OCI-LY7 (cell line): ENCODE measurements around the gene CFAP99. TPM values are rescaled to one million over a fixed set of nuclear protein-coding genes. Genes with fewer than 3 reads are reported as not detected.

Experiments
- BruUV-seq: library from RNA; stranded (reverse); fragments of 400-500 nt; replicated peaks from 2 replicates; lab custom pipeline; 2021; lab: Mats Ljungman, UMichigan
- CTCF ChIA-PET: fragments of 300-600 bp; sonication (Branson Sonifier 250); formaldehyde crosslinking; loops from one replicate; lab custom pipeline; 2022; ENCODE audit warnings: antibody characterized with exemption; ENCODE audit not compliant: unreplicated experiment; lab: Charles Lee
- POLR2A ChIA-PET: fragments of 300-600 bp; sonication (Branson Sonifier 250); formaldehyde crosslinking; loops from one replicate; lab custom pipeline; 2022; ENCODE audit warnings: antibody characterized with exemption; lab: Charles Lee
- DNase-seq: peaks from one replicate; pipeline ENCODE4 v3.0.0-alpha.2; 2015; ENCODE audit warnings: low spot score
- H2AFZ ChIP-seq: fragments of 200-600 bp; sonication (generic), shearing (Covaris generic); 2 replicates; pipeline ENCODE4 v1.6.1; 2014; ENCODE audit warnings: mild to moderate bottlenecking, antibody characterized with exemption, low read length, moderate library complexity
- H3K27ac ChIP-seq: fragments of 200-600 bp; sonication (generic); 2 replicates; pipeline ENCODE4 v1.5.1; 2014; ENCODE audit warnings: mixed run types, low read depth, mild to moderate bottlenecking, moderate library complexity, low read length, inconsistent platforms; ENCODE audit not compliant: poor library complexity, severe bottlenecking
- H3K36me3 ChIP-seq: fragments of 200-600 bp; sonication (generic); 2 replicates; pipeline ENCODE4 v1.6.1; 2014; ENCODE audit warnings: mild to moderate bottlenecking, antibody characterized with exemption, low read length, moderate library complexity, mixed read lengths; ENCODE audit not compliant: insufficient read depth
- H3K4me1 ChIP-seq: fragments of 200-600 bp; sonication (generic); 2 replicates; pipeline ENCODE4 v1.5.1; 2014; ENCODE audit warnings: mild to moderate bottlenecking, low read length; ENCODE audit not compliant: insufficient read depth, poor library complexity, severe bottlenecking
- H3K4me2 ChIP-seq: fragments of 200-600 bp; sonication (generic); 2 replicates; pipeline ENCODE4 v1.6.1; 2014; ENCODE audit warnings: mild to moderate bottlenecking, low read length
- H3K4me3 ChIP-seq: fragments of 200-600 bp; sonication (generic); 2 replicates; pipeline ENCODE4 v1.5.1; 2014; ENCODE audit warnings: mild to moderate bottlenecking, low read depth, low read length; ENCODE audit not compliant: poor library complexity, severe bottlenecking
- H3K79me2 ChIP-seq: fragments of 200-600 bp; sonication (generic); 2 replicates; pipeline ENCODE4 v1.6.1; 2016; ENCODE audit warnings: low read depth, mild to moderate bottlenecking, low read length, moderate library complexity, mixed read lengths; ENCODE audit not compliant: insufficient read depth
- H3K9me2 ChIP-seq: fragments of 200-600 bp; sonication (generic); 2 replicates; pipeline ENCODE4 v1.6.1; 2016; ENCODE audit warnings: mild to moderate bottlenecking, low read length, mixed read lengths; ENCODE audit not compliant: insufficient read depth
- H3K9me3 ChIP-seq: fragments of 200-600 bp; sonication (generic); 2 replicates; pipeline ENCODE4 v1.6.1; 2014; ENCODE audit warnings: mild to moderate bottlenecking, mixed run types, low read length, mixed read lengths
- H4K20me1 ChIP-seq: fragments of 200-600 bp; sonication (generic); 2 replicates; pipeline ENCODE4 v1.6.1; 2014; ENCODE audit warnings: mild to moderate bottlenecking, antibody characterized with exemption, low read length, moderate library complexity, mixed read lengths; ENCODE audit not compliant: insufficient read depth
- EZH2phosphoT487 ChIP-seq: fragments of 200-600 bp; sonication (generic); IDR thresholded peaks from 2 replicates; pipeline ENCODE4 v1.6.1; 2018; ENCODE audit warnings: low read depth, borderline replicate concordance, mild to moderate bottlenecking, mixed run types, antibody characterized with exemption, low read length, moderate library complexity, mixed read lengths
- intact Hi-C: fragments of 100-400 bp; cut with micrococcal nuclease; formaldehyde crosslinking; loops from one replicate; pipeline ENCODE4 v1.10.0; 2022; ENCODE audit not compliant: unreplicated experiment
- total RNA-seq, 2 experiments: library from RNA; depleted of rRNA in 1 of 2; stranded (reverse); fragments of >200 nt in 1 of 2; shearing (Covaris generic) in 1 of 2; gene quantifications; 2 replicates each; pipeline ENCODE4 v1.2.3, GENCODE V29; 2014 to 2022
- TF ChIP-seq, protein P1 (sequence below): fragments of 200-600 bp; sonication (generic); conservative IDR thresholded peaks from 2 replicates; pipeline ENCODE4 v1.5.1; 2014; ENCODE audit warnings: mild to moderate bottlenecking, antibody characterized with exemption, low read length, moderate library complexity, mixed read lengths

Gene CFAP99
- total RNA-seq, 2 experiments from 2014 or later = not detected

DNA sequence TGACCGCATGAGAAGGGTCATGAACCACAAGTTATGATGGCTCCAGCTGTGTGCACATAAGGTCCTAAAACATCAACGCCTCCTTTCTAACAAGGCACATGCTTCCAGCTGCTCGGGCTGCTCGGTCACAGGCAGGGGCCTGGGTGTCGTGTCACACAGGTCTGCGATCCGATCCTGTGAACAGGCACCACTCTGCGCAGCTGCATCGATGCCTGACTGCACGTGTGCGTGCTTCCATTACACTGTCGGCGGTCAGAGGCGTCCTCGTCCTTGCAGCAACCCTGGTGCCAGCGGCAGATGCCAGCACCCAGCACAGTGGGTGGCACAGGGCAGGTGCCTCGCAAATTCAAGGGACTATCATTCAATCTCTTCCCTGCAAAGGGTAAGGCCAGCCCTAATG is 24.2 kb upstream of the CFAP99 start:
- Histone ChIP-seq H3K79me2 (no peaks in the 10 kb centered on the region), H2AFZ (no peak overlapping the region), H3K9me2 (no peaks in the 10 kb centered on the region), H3K9me3 (no peaks in the 10 kb centered on the region), H3K4me3 (no peak overlapping the region), H3K4me2 (no peak overlapping the region), H3K27ac (no peak overlapping the region), H3K4me1 (peaks cover 24% of the 10 kb centered on the region), H4K20me1 (no peaks in the 10 kb centered on the region), H3K36me3 (no peaks in the 10 kb centered on the region)
- intact Hi-C loops = no loop called here
- POLR2A ChIA-PET = no interaction called here
- BruUV-seq = no TSS peak
- no peak for DNase-seq
- CTCF ChIA-PET = no interaction called here
- TF ChIP-seq, protein P1, sequence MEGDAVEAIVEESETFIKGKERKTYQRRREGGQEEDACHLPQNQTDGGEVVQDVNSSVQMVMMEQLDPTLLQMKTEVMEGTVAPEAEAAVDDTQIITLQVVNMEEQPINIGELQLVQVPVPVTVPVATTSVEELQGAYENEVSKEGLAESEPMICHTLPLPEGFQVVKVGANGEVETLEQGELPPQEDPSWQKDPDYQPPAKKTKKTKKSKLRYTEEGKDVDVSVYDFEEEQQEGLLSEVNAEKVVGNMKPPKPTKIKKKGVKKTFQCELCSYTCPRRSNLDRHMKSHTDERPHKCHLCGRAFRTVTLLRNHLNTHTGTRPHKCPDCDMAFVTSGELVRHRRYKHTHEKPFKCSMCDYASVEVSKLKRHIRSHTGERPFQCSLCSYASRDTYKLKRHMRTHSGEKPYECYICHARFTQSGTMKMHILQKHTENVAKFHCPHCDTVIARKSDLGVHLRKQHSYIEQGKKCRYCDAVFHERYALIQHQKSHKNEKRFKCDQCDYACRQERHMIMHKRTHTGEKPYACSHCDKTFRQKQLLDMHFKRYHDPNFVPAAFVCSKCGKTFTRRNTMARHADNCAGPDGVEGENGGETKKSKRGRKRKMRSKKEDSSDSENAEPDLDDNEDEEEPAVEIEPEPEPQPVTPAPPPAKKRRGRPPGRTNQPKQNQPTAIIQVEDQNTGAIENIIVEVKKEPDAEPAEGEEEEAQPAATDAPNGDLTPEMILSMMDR = no peak
- no peak for TF ChIP-seq EZH2phosphoT487

DNA sequence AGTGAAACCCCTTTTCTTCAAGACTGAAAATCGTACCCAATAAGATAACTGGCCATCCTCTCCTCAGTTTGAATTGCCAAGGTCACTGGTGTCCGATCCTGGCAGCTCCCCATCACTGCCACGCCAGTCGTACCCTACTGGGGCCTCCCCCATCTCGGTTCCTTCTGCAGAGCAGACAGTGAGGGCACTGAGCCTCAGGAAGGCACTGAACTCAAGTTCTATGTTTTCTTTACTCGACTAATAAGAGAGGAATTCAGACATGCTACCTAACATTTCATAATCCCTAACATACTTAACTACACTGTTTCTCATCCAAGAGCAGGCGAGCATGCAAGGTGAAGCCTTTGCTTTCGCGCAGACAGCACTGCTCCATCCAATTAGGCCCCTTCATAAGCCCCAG is 23.7 kb upstream of the CFAP99 start:
- BruUV-seq = no TSS peak
- Histone ChIP-seq H3K9me2 (no peaks in the 10 kb centered on the region), H3K27ac (no peak overlapping the region), H3K9me3 (no peaks in the 10 kb centered on the region), H3K36me3 (no peaks in the 10 kb centered on the region), H3K4me3 (no peak overlapping the region), H2AFZ (no peak overlapping the region), H4K20me1 (no peaks in the 10 kb centered on the region), H3K4me1 (peaks cover 24% of the 10 kb centered on the region), H3K79me2 (no peaks in the 10 kb centered on the region), H3K4me2 (no peak overlapping the region)
- ChIA-PET CTCF (no interaction called here), POLR2A (no interaction called here)
- no peak for TF ChIP-seq EZH2phosphoT487
- TF ChIP-seq, protein P1 = no peak
- DNase-seq = no peak
- intact Hi-C loops = no loop called here

DNA sequence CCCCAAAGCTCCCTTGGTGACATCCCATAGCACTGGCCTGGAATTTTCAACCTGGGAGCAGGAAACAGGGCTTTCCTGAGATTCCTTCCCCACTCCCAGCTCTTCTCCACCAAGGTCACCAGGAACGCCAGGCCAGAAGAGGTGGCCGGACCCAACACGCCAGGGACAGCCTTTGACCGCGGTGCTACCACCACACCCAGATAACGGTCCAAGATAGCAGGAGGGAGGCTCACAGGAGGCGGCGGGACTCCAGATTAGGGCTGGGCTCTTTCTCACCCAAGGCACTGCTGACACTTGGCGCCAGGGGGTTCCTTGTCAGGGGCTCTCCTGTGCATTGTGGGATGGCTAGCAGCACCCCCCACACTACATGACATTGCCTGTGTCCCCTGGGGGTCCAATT is 23.2 kb upstream of the CFAP99 start:
- Histone ChIP-seq H3K4me3 (no peak overlapping the region), H3K9me3 (no peaks in the 10 kb centered on the region), H4K20me1 (no peaks in the 10 kb centered on the region), H3K27ac (no peak overlapping the region), H2AFZ (no peak overlapping the region), H3K36me3 (no peaks in the 10 kb centered on the region), H3K9me2 (no peaks in the 10 kb centered on the region), H3K4me2 (no peak overlapping the region), H3K79me2 (no peaks in the 10 kb centered on the region), H3K4me1 (peaks cover 24% of the 10 kb centered on the region)
- intact Hi-C loops = no loop called here
- ChIA-PET POLR2A (no interaction called here), CTCF (no interaction called here)
- no TSS peak for BruUV-seq
- no peak for DNase-seq
- TF ChIP-seq EZH2phosphoT487 = no peak
- TF ChIP-seq, protein P1 = no peak
